GM12878 (cell line): ENCODE data around the gene DCP1B. TPM values are rescaled to one million over a fixed set of nuclear protein-coding genes. Genes with fewer than 3 reads are reported as not detected.

ENCODE experiments used
- ATAC-seq: fragments of 200-7000 bp; cut with Tn5 transposase; 3 replicates; pipeline ENCODE4 v1.9.1; 2020; ENCODE audit warnings: mild to moderate bottlenecking, moderate library complexity
- BruUV-seq: library from RNA; stranded (reverse); fragments of 400-500 nt; replicated peaks from 2 replicates; lab custom pipeline; 2021; lab: Mats Ljungman, UMichigan
- CTCF ChIA-PET: fragments of 300-600 bp; sonication (Branson Sonifier 250); formaldehyde crosslinking; extraction: SDS; loops from one replicate; lab custom pipeline; 2021; ENCODE audit warnings: inconsistent platforms; lab: Yijun Ruan, JAX
- POLR2A ChIA-PET: fragments of 350-600 bp; formaldehyde crosslinking; extraction: SDS; loops from one replicate; lab custom pipeline; 2021; ENCODE audit warnings: inconsistent platforms; lab: Charles Lee
- RAD21 ChIA-PET: fragments of 300-600 bp; sonication (Branson Sonifier 250); formaldehyde crosslinking; loops from one replicate; lab custom pipeline; 2023; ENCODE audit warnings: antibody characterized with exemption; ENCODE audit not compliant: unreplicated experiment; lab: Charles Lee
- SMC1A ChIA-PET: fragments of 300-600 bp; sonication (Branson Sonifier 250); formaldehyde crosslinking; loops from one replicate; lab custom pipeline; 2023; ENCODE audit not compliant: unreplicated experiment, uncharacterized antibody; lab: Charles Lee
- DNase-seq: peaks from one replicate; pipeline ENCODE4 v3.0.0-alpha.2; 2011; ENCODE audit warnings: low read depth, low spot score
- FAIRE-seq: peaks from 3 replicates; lab custom pipeline; 2011; peaks lifted over from hg19 to GRCh38; lab: Jason Lieb, UNC
- H2AFZ ChIP-seq: 2 replicates; pipeline ENCODE4 v1.6.0; 2011; ENCODE audit warnings: low read depth, low read length, control low read depth; ENCODE audit not compliant: control insufficient read depth
- H3K27ac ChIP-seq: 2 replicates; pipeline ENCODE4 v1.5.1; 2011; ENCODE audit warnings: control low read depth; ENCODE audit not compliant: control insufficient read depth, insufficient read depth
- H3K27me3 ChIP-seq, 2 experiments: replicated peaks in 1 of 2; 2 replicates each; pipeline versions ENCODE4 v1.6.0 to v1.6.1; 2011; ENCODE audit warnings: low read length in 1 of 2; ENCODE audit not compliant: control insufficient read depth in 2 of 2, insufficient read depth in 2 of 2
- H3K36me3 ChIP-seq, 2 experiments: 2 replicates each; pipeline ENCODE4 v1.5.1; 2011; ENCODE audit warnings: low read length in 1 of 2; ENCODE audit not compliant: control insufficient read depth in 2 of 2, insufficient read depth in 2 of 2
- H3K4me1 ChIP-seq: 2 replicates; pipeline ENCODE4 v1.6.1; 2011; ENCODE audit warnings: mild to moderate bottlenecking, low read length, moderate library complexity, mixed read lengths; ENCODE audit not compliant: control insufficient read depth, insufficient read depth
- H3K4me2 ChIP-seq: 2 replicates; pipeline ENCODE4 v1.6.0; 2011; ENCODE audit warnings: control low read depth; ENCODE audit not compliant: control insufficient read depth, insufficient read depth
- H3K4me3 ChIP-seq: fragments of 200-600 bp; sonication (generic); 2 replicates; pipeline ENCODE4 v1.5.1; 2016
- H3K79me2 ChIP-seq: 2 replicates; pipeline ENCODE4 v1.6.0; 2011; ENCODE audit warnings: low read length; ENCODE audit not compliant: control insufficient read depth, insufficient read depth
- H3K9ac ChIP-seq: 2 replicates; pipeline ENCODE4 v1.8.0; 2011; ENCODE audit warnings: low read length, control low read depth, mixed read lengths; ENCODE audit not compliant: control insufficient read depth, insufficient read depth
- H3K9me3 ChIP-seq: replicated peaks from 3 replicates; pipeline ENCODE4 v1.5.1; 2011; ENCODE audit warnings: mild to moderate bottlenecking, low read length; ENCODE audit not compliant: control insufficient read depth, insufficient read depth
- H4K20me1 ChIP-seq: 2 replicates; pipeline ENCODE4 v1.6.0; 2011; ENCODE audit not compliant: control insufficient read depth, insufficient read depth
- ATF3 ChIP-seq: IDR thresholded peaks from 2 replicates; pipeline ENCODE4 v1.6.1; 2011; ENCODE audit warnings: low read depth, mild to moderate bottlenecking, low read length, moderate library complexity, borderline replicate concordance; ENCODE audit errors: extremely low read depth
- CTCF ChIP-seq, 3 experiments: IDR thresholded peaks in 2 of 3; conservative IDR thresholded peaks in 1 of 3; 2 replicates each; pipeline ENCODE4 v1.5.1; 2011; ENCODE audit warnings: low read depth in 3 of 3, low read length in 3 of 3, mild to moderate bottlenecking in 3 of 3, control low read depth in 2 of 3, moderate library complexity in 2 of 3, inconsistent platforms in 1 of 3, mixed read lengths in 1 of 3; ENCODE audit not compliant: control insufficient read depth in 2 of 3, insufficient read depth in 1 of 3; ENCODE audit errors: extremely low read depth in 1 of 3
- IRF4 ChIP-seq: IDR thresholded peaks from 2 replicates; pipeline ENCODE4 v1.6.1; 2011; ENCODE audit warnings: low read depth, low read length
- JUND ChIP-seq: IDR thresholded peaks from 2 replicates; pipeline ENCODE4 v1.6.1; 2012; ENCODE audit warnings: low read depth, mild to moderate bottlenecking, low read length, improper control_type of control experiment, moderate library complexity
- KAT2A ChIP-seq: conservative IDR thresholded peaks from 2 replicates; pipeline ENCODE4 v1.6.1; 2011; ENCODE audit warnings: low read depth, low read length; ENCODE audit not compliant: control insufficient read depth
- NBN ChIP-seq: fragments of 450-650 bp; IDR thresholded peaks from 2 replicates; pipeline ENCODE4 v1.6.1; 2016
- NFXL1 ChIP-seq: fragments of 450-650 bp; IDR thresholded peaks from 2 replicates; pipeline ENCODE4 v1.6.1; 2017; ENCODE audit warnings: antibody characterized with exemption, mild to moderate bottlenecking, borderline replicate concordance
- SP1 ChIP-seq: IDR thresholded peaks from one replicate; pipeline ENCODE4 v1.6.1; 2011; ENCODE audit warnings: low read depth, low read length
- USF1 ChIP-seq: IDR thresholded peaks from 2 replicates; pipeline ENCODE4 v1.6.1; 2011; ENCODE audit warnings: borderline replicate concordance, low read depth, mild to moderate bottlenecking, moderate library complexity, mixed read lengths, low read length; ENCODE audit not compliant: insufficient read depth; ENCODE audit errors: extremely low read length
- WGBS: methylation state at CpG from one replicate; pipeline ENCODE4 v1.1.6; 2016; ENCODE audit warnings: low lambda C conversion rate; ENCODE audit not compliant: insufficient replicate concordance, insufficient coverage; ENCODE audit errors: missing lambda C conversion rate; 5-methylcytosine and 5-hydroxymethylcytosine counted together
- in situ Hi-C: fragments of 300-500 bp; cut with MboI; formaldehyde crosslinking; loops from 9 replicates; pipeline ENCODE4 v1.14.3; 2018; ENCODE audit warnings: mixed read lengths
- intact Hi-C: fragments of 100-400 bp; cut with micrococcal nuclease; formaldehyde crosslinking; loops from one replicate; pipeline ENCODE4 v1.14.2; 2022; ENCODE audit not compliant: unreplicated experiment
- polyA plus RNA-seq, 11 experiments: library from polyadenylated mRNA; depleted of rRNA in 4 of 11; unstranded in 6 of 11; stranded (reverse) in 5 of 11; fragments of >200 nt; fragmentation: Nextera tagmentation in 4 of 11; fragmentation: Illumina TruSeq in 1 of 11; extraction: Ambion mirVana in 4 of 11; extraction: Trizol in 1 of 11; gene quantifications; 1 replicate in 1 of 11; 2 replicates in 10 of 11; pipeline versions ENCODE4 v1.2.1 to v1.2.3, GENCODE V29; 2011 to 2016; ENCODE audit warnings: inconsistent platforms in 2 of 11, missing spikeins in 2 of 11, low read depth in 1 of 11
- total RNA-seq, 4 experiments: library from RNA; depleted of rRNA in 3 of 4; stranded (reverse); fragments of >200 nt in 3 of 4; fragmentation: Illumina TruSeq in 1 of 4; extraction: Trizol in 1 of 4; gene quantifications; 2 replicates each; pipeline versions ENCODE4 v1.2.1 to v1.2.3, GENCODE V29; 2013 to 2021

DCP1B gene
- total and polyA plus RNA-seq, 10 of the 15 experiments (the other 5 are each of a cell fraction or from before 2014, with no cell fraction given), result 1.3 to 23.4 (median 15.3) TPM

GRCh38 chr12:1994429-1995143, 9.7 kb downstream of the DCP1B start (continued):
- no peak for TF ChIP-seq CTCF (IDR thresholded peaks at IDR 0.05 in 2 of 3, conservative IDR thresholded peaks at IDR 0.05 in 1 of 3; ENCODE audit: control insufficient read depth in 2 of 3, extremely low read depth in 1 of 3, insufficient read depth in 1 of 3, low read depth in 3 of 3, low read length in 3 of 3)
- TF ChIP-seq NFXL1, result no peak
- no peak for TF ChIP-seq SP1
- TF ChIP-seq, all 136 proteins: peak for 0

DNA sequence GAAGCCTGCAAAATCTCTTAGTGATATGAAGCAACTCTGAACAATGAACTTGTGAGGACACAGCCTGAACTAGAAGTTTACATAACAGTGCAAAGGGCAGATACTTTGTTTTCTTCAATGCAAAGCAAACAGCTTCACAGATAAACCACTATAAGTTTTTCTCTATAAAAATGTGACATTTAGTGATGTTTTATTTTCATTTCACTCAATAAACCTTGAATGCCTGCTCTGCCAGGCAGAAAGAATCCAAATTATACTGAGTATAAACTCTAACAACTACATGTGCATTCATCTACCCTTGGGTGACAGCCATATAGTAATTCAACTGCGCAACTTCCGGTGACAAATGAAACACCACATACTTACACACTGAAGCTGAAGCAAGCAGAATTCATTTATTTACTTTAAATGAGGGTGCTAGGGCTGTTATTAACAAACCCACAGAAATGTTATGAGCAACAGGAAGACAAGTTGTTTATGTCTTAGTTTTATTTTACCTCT, 10.3 kb downstream of the DCP1B start:
- BruUV-seq, result no TSS peak

More for the DNA sequence above, 10.3 kb downstream of the DCP1B start:
- 60% methylated on average over 2 of the region's 2 CpGs for WGBS
- no peaks in the 10 kb centered on the region for H3K27me3 ChIP-seq
- peaks cover 7% of the 10 kb centered on the region for H3K4me1 ChIP-seq
- H3K9me3 ChIP-seq, result peaks cover under 1% of the 10 kb centered on the region; the same call in 1 of the 3 replicates
- no peak overlapping the region for H3K4me2 ChIP-seq
- no peak overlapping the region for H3K27ac ChIP-seq
- no peak overlapping the region for H3K4me3 ChIP-seq
- no peaks in the 10 kb centered on the region for H3K79me2 ChIP-seq
- peaks cover 0 to 5% of the 10 kb centered on the region in 2 experiments; a peak in 2 of 4 replicates for H3K36me3 ChIP-seq
- in situ Hi-C loops, result no loop called here
- ATAC-seq, result no peak
- no peak overlapping the region for H3K9ac ChIP-seq
- CTCF ChIA-PET, result interaction anchor here (1.1 to 1.6 kb wide), 3 partner anchors 16 to 54 kb away, joined by 3 to 4 read pairs (median 4); no protein-coding TSS in a partner anchor
- TF ChIP-seq JUND (no peak), KAT2A (no peak), IRF4 (no peak), ATF3 (no peak), USF1 (no peak), NBN (no peak)
- TF ChIP-seq, all 136 proteins: peak for 0
- DNase-seq, result no peak
- no peak for FAIRE-seq
- intact Hi-C loops, result no loop called here
- Histone ChIP-seq H2AFZ (no peak overlapping the region), H4K20me1 (no peaks in the 10 kb centered on the region)
- RAD21 ChIA-PET, result interaction anchor here (0.6 kb wide), 1 partner anchor 401 kb away, joined by 3 read pairs; no protein-coding TSS in a partner anchor
- POLR2A ChIA-PET, result interaction anchor here (2.8 kb wide), 1 partner anchor 10 kb away, joined by 9 read pairs; the partner anchor contains the start of gene DCP1B
- SMC1A ChIA-PET, result interaction anchor here (0.8 to 1.1 kb wide), 3 partner anchors 21 to 41 kb away, joined by 3 to 4 read pairs (median 3); no protein-coding TSS in a partner anchor
